ENCODE data around the gene PTCSC3. TPM values are rescaled to one million over a fixed set of nuclear protein-coding genes. Genes with fewer than 3 reads are reported as not detected.

The PTCSC3 gene
- total RNA-seq, 1 donor: not detected

GRCh38 chr14:36162267-36162666 is 14.3 kb downstream of the PTCSC3 start:
- DNase-seq (ENCODE audit: low read depth): no peak
- no peak overlapping the region for H3K4me3 ChIP-seq (ENCODE audit: low read depth, low read length)
- no peak for TF ChIP-seq CTCF (IDR thresholded peaks at IDR 0.05; ENCODE audit: insufficient read depth, low read depth, low read length)

GRCh38 chr14:36161776-36162175 is 14.7 kb downstream of the PTCSC3 start:
- no peak for DNase-seq (ENCODE audit: low read depth)
- no peak for TF ChIP-seq CTCF (IDR thresholded peaks at IDR 0.05; ENCODE audit: insufficient read depth, low read depth, low read length)
- H3K4me3 ChIP-seq (ENCODE audit: low read depth, low read length): no peak overlapping the region

GRCh38 chr14:36151335-36151734 is 25.2 kb downstream of the PTCSC3 start:
- H3K4me3 ChIP-seq (ENCODE audit: low read depth, low read length): no peak overlapping the region
- no peak for DNase-seq (ENCODE audit: low read depth)
- no peak for TF ChIP-seq CTCF (IDR thresholded peaks at IDR 0.05; ENCODE audit: insufficient read depth, low read depth, low read length)

GRCh38 chr14:36134038-36134437 is 42.5 kb downstream of the PTCSC3 start:
- no peak for TF ChIP-seq CTCF (IDR thresholded peaks at IDR 0.05; ENCODE audit: insufficient read depth, low read depth, low read length)
- no peak for DNase-seq (ENCODE audit: low read depth)
- H3K4me3 ChIP-seq (ENCODE audit: low read depth, low read length): no peak overlapping the region

- no peak for DNase-seq (ENCODE audit: low read depth)
- TF ChIP-seq CTCF (IDR thresholded peaks at IDR 0.05; ENCODE audit: insufficient read depth, low read depth, low read length): no peak
- no peak overlapping the region for H3K4me3 ChIP-seq (ENCODE audit: low read depth, low read length)
Measured at GRCh38 chr14:36132826-36133225, 43.7 kb downstream of the PTCSC3 start.

GRCh38 chr14:36130186-36130585 is 46.3 kb downstream of the PTCSC3 start:
- DNase-seq (ENCODE audit: low read depth): no peak
- no peak overlapping the region for H3K4me3 ChIP-seq (ENCODE audit: low read depth, low read length)
- no peak for TF ChIP-seq CTCF (IDR thresholded peaks at IDR 0.05; ENCODE audit: insufficient read depth, low read depth, low read length)

GRCh38 chr14:36129181-36129580 is 47.3 kb downstream of the PTCSC3 start:
- no peak for DNase-seq (ENCODE audit: low read depth)
- TF ChIP-seq CTCF (IDR thresholded peaks at IDR 0.05; ENCODE audit: insufficient read depth, low read depth, low read length): no peak
- H3K4me3 ChIP-seq (ENCODE audit: low read depth, low read length): no peak overlapping the region

All from fibroblast of villous mesenchyme (primary cell).